AG09319 (cell line): ENCODE results near the gene LCN12.

Experiments
- DNase-seq: peaks from one replicate; pipeline ENCODE4 v3.0.0-alpha.2; 2010; ENCODE audit warnings: low read depth; ENCODE audit errors: extremely low read depth
- TF ChIP-seq, protein P1 (sequence below): IDR thresholded peaks from 2 replicates; pipeline ENCODE4 v1.5.1; 2011; ENCODE audit warnings: low read depth, mild to moderate bottlenecking, inconsistent platforms, low read length, moderate library complexity

LCN12 gene

GRCh38 chr9:136996361-136997292, 44.6 kb downstream of the LCN12 start, which contains the start of gene CLIC3:
Gene CLIC3 (minus strand): TSS chr9:136996568. CDS start chr9:136996543, 25 bp downstream.
- TF ChIP-seq, protein P1, sequence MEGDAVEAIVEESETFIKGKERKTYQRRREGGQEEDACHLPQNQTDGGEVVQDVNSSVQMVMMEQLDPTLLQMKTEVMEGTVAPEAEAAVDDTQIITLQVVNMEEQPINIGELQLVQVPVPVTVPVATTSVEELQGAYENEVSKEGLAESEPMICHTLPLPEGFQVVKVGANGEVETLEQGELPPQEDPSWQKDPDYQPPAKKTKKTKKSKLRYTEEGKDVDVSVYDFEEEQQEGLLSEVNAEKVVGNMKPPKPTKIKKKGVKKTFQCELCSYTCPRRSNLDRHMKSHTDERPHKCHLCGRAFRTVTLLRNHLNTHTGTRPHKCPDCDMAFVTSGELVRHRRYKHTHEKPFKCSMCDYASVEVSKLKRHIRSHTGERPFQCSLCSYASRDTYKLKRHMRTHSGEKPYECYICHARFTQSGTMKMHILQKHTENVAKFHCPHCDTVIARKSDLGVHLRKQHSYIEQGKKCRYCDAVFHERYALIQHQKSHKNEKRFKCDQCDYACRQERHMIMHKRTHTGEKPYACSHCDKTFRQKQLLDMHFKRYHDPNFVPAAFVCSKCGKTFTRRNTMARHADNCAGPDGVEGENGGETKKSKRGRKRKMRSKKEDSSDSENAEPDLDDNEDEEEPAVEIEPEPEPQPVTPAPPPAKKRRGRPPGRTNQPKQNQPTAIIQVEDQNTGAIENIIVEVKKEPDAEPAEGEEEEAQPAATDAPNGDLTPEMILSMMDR: no peak
- DNase-seq: no peak

- no peak for DNase-seq
- TF ChIP-seq, protein P1: no peak
These were observed 45.3 kb downstream of the LCN12 start for GRCh38 chr9:136997371-136997770.

DNA sequence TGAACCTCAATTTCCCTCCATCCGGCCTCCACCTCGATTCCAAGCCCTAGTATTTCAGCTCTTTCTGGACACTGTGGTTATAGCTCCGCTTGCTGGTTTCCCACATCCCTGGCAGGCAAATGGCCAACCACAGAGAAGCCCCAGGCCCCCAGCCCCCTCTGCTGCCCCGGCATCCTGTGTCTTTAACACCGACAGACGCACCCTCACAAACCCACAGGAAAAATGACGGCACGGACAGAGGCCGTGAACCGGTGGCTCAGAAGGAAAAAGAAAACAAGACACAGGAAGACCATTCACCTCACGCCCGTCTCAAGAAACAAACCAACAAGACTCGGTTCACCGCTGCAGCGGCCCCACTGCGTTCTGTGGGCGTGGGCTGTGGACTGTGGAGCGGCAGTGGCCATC, 45.8 kb downstream of the LCN12 start:
- no peak for DNase-seq
- TF ChIP-seq, protein P1: no peak

- no peak for DNase-seq
- TF ChIP-seq, protein P1: no peak
These were observed 48.3 kb downstream of the LCN12 start for GRCh38 chr9:137000177-137000930.

GRCh38 chr9:137001857-137002645, 50.0 kb downstream of the LCN12 start:
- TF ChIP-seq, protein P1: no peak

GRCh38 chr9:137002646-137003041, 50.6 kb downstream of the LCN12 start:
- no peak for DNase-seq
- TF ChIP-seq, protein P1: no peak

More at GRCh38 chr9:137001857-137002645, 50.0 kb downstream of the LCN12 start:
- no peak for DNase-seq
